ENCODE data around the gene IL1R1.

The IL1R1 gene

GRCh38 chr2:102209474-102209873, 66.9 kb downstream of the IL1R1 start:
- no peak for DNase-seq

GRCh38 chr2:102217032-102217431, 74.5 kb downstream of the IL1R1 start:
- DNase-seq: no peak

GRCh38 chr2:102224824-102225739, 82.5 kb downstream of the IL1R1 start:
- DNase-seq: no peak

GRCh38 chr2:102226171-102226570, 83.6 kb downstream of the IL1R1 start:
- no peak for DNase-seq

- no peak for DNase-seq
Observed at GRCh38 chr2:102226612-102227391, 84.3 kb downstream of the IL1R1 start.

DNA sequence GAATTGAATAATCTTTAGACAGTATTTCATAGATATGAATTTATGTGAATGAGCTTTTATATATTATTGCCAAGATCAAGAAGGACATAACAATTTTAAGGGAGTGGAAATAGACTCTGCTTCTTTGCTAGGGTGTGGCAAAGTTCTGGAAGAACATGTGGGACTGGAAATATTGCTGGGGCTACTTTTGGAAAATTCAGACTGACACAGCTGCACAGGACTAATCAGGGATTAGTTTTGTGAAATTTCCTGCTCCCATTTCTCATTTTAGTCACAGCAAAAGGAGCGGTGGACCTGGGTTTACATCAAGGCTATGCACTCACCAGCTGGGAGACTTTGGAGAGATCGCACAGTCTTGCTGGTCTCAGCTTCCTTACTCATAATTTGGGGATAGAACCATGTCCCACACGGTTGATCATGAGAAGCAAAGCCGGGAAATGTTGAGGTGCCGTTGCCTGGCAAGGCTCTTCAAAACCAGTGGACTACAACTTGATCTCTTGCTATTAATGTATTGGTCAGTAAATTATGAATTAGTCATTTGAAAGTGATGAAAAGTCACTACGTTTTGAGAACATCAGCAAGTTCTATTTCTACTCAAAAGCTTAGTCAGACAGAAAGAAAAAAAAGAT, 86.7 kb downstream of the IL1R1 start:
- DNase-seq: no peak

All from SIG-M5 (cell line).